H9 (cell line): ENCODE results near the gene NRBF2. TPM values are rescaled to one million over a fixed set of nuclear protein-coding genes. Genes with fewer than 3 reads are reported as not detected.

Experiments used
- DNase-seq: peaks from one replicate; pipeline ENCODE4 v3.0.0-alpha.2; 2017
- H2AFZ ChIP-seq: one replicate; pipeline ENCODE4 v1.6.1; 2013; ENCODE audit warnings: mild to moderate bottlenecking, low read length, control low read depth, moderate library complexity
- H2AK5ac ChIP-seq: 2 replicates; pipeline ENCODE4 v1.6.1; 2013; ENCODE audit warnings: low read length, control low read depth, mixed read lengths; ENCODE audit not compliant: insufficient read length
- H2BK120ac ChIP-seq: one replicate; pipeline ENCODE4 v1.6.1; 2013; ENCODE audit warnings: low read depth, mild to moderate bottlenecking, low read length, control low read depth, inconsistent platforms; ENCODE audit not compliant: poor library complexity, severe bottlenecking
- H2BK12ac ChIP-seq: 2 replicates; pipeline ENCODE4 v1.6.1; 2013; ENCODE audit warnings: low read length, control low read depth, mixed read lengths, low read depth; ENCODE audit not compliant: insufficient read length
- H2BK15ac ChIP-seq: 2 replicates; pipeline ENCODE4 v1.6.1; 2013; ENCODE audit warnings: low read depth, low read length, control low read depth
- H2BK20ac ChIP-seq: one replicate; pipeline ENCODE4 v1.6.1; 2013; ENCODE audit warnings: low read depth, mild to moderate bottlenecking, low read length, control low read depth, inconsistent platforms; ENCODE audit not compliant: poor library complexity, severe bottlenecking
- H2BK5ac ChIP-seq: 2 replicates; pipeline ENCODE4 v1.6.1; 2013; ENCODE audit warnings: low read length, control low read depth, mixed read lengths; ENCODE audit not compliant: insufficient read length
- H3K14ac ChIP-seq: 2 replicates; pipeline ENCODE4 v1.6.1; 2013; ENCODE audit warnings: low read length, control low read depth; ENCODE audit not compliant: insufficient read depth
- H3K18ac ChIP-seq: 2 replicates; pipeline ENCODE4 v1.6.1; 2013; ENCODE audit warnings: low read depth, mild to moderate bottlenecking, mixed read lengths, low read length, control low read depth; ENCODE audit not compliant: insufficient read length
- H3K23ac ChIP-seq: 2 replicates; pipeline ENCODE4 v1.6.1; 2013; ENCODE audit warnings: low read length, control low read depth, mixed read lengths, low read depth; ENCODE audit not compliant: insufficient read length
- H3K23me2 ChIP-seq: 2 replicates; pipeline ENCODE4 v1.6.1; 2013; ENCODE audit warnings: low read depth, mild to moderate bottlenecking, mixed read lengths, low read length, control low read depth; ENCODE audit not compliant: insufficient read length, poor library complexity, severe bottlenecking
- H3K27ac ChIP-seq: 2 replicates; pipeline ENCODE4 v1.5.1; 2013; ENCODE audit warnings: low read length, control low read depth, mixed read lengths, low read depth; ENCODE audit not compliant: insufficient read length
- H3K27me3 ChIP-seq: 2 replicates; pipeline ENCODE4 v1.6.1; 2013; ENCODE audit warnings: low read length, control low read depth, inconsistent platforms; ENCODE audit not compliant: insufficient read depth
- H3K4ac ChIP-seq: 2 replicates; pipeline ENCODE4 v1.6.1; 2013; ENCODE audit warnings: low read depth, mild to moderate bottlenecking, control low read depth, inconsistent platforms, low read length, moderate library complexity
- H3K4me1 ChIP-seq: 2 replicates; pipeline ENCODE4 v1.6.1; 2013; ENCODE audit warnings: low read length, control low read depth, inconsistent platforms; ENCODE audit not compliant: insufficient read depth
- H3K4me2 ChIP-seq: 2 replicates; pipeline ENCODE4 v1.6.1; 2013; ENCODE audit warnings: low read length, control low read depth, mixed read lengths; ENCODE audit not compliant: insufficient read length, insufficient read depth
- H3K56ac ChIP-seq: 2 replicates; pipeline ENCODE4 v1.6.1; 2013; ENCODE audit warnings: low read depth, mild to moderate bottlenecking, mixed read lengths, low read length, control low read depth; ENCODE audit not compliant: insufficient read length
- H3K79me1 ChIP-seq: 2 replicates; pipeline ENCODE4 v1.6.1; 2013; ENCODE audit warnings: low read depth, mild to moderate bottlenecking, moderate library complexity, low read length, control low read depth, inconsistent platforms; ENCODE audit not compliant: insufficient read depth, poor library complexity, severe bottlenecking
- H3K79me2 ChIP-seq: 2 replicates; pipeline ENCODE4 v1.6.1; 2013; ENCODE audit warnings: low read length, control low read depth, inconsistent platforms; ENCODE audit not compliant: insufficient read depth
- H3K9ac ChIP-seq: 2 replicates; pipeline ENCODE4 v1.6.1; 2013; ENCODE audit warnings: low read length, control low read depth, mixed read lengths; ENCODE audit not compliant: insufficient read length; ENCODE audit errors: extremely low read depth
- H3K9me3 ChIP-seq: one replicate; pipeline ENCODE4 v1.6.1; 2013; ENCODE audit warnings: low read depth, low read length, inconsistent platforms; ENCODE audit not compliant: control insufficient read depth
- H3T11ph ChIP-seq: one replicate; pipeline ENCODE4 v1.6.1; 2013; ENCODE audit warnings: mild to moderate bottlenecking, low read length, control low read depth, inconsistent platforms
- H4K20me1 ChIP-seq: one replicate; pipeline ENCODE4 v1.6.1; 2013; ENCODE audit not compliant: control insufficient read depth, insufficient read length, insufficient read depth
- H4K5ac ChIP-seq: 2 replicates; pipeline ENCODE4 v1.6.1; 2013; ENCODE audit warnings: low read depth, mild to moderate bottlenecking, mixed read lengths, low read length, control low read depth; ENCODE audit not compliant: insufficient read length
- H4K8ac ChIP-seq: replicated peaks from 2 replicates; pipeline ENCODE4 v1.6.1; 2013; ENCODE audit warnings: low read length, control low read depth, mixed read lengths, low read depth; ENCODE audit not compliant: insufficient read length
- H4K91ac ChIP-seq: 2 replicates; pipeline ENCODE4 v1.6.1; 2013; ENCODE audit warnings: low read depth, mild to moderate bottlenecking, moderate library complexity, mixed read lengths, low read length, control low read depth; ENCODE audit not compliant: insufficient read length
- H3K27ac Mint-ChIP-seq, 3 experiments: 2 replicates in 2 of 3; 3 replicates in 1 of 3; pipeline ENCODE4 v1.8.0; 2020 to 2021; ENCODE audit warnings: mixed read lengths in 3 of 3, mild to moderate bottlenecking in 1 of 3, moderate library complexity in 1 of 3
- H3K27me3 Mint-ChIP-seq: 2 replicates; pipeline ENCODE4 v1.8.0; 2021; ENCODE audit warnings: low read depth, mild to moderate bottlenecking, moderate library complexity, mixed read lengths
- H3K36me3 Mint-ChIP-seq, 3 experiments: 2 replicates in 2 of 3; 3 replicates in 1 of 3; pipeline ENCODE4 v1.8.0; 2020 to 2021; ENCODE audit warnings: low read depth in 3 of 3, mixed read lengths in 3 of 3; ENCODE audit not compliant: insufficient read depth in 1 of 3
- H3K4me1 Mint-ChIP-seq, 2 experiments: 2 replicates each; pipeline ENCODE4 v1.8.0; 2020; ENCODE audit warnings: mixed read lengths in 2 of 2
- H3K4me3 Mint-ChIP-seq, 2 experiments: 2 replicates in 1 of 2; 3 replicates in 1 of 2; pipeline ENCODE4 v1.8.0; 2020 to 2021; ENCODE audit warnings: mild to moderate bottlenecking in 2 of 2, mixed read lengths in 2 of 2, moderate library complexity in 1 of 2
- H3K9me3 Mint-ChIP-seq, 2 experiments: 2 replicates in 1 of 2; 3 replicates in 1 of 2; pipeline ENCODE4 v1.8.0; 2020; ENCODE audit warnings: mild to moderate bottlenecking in 2 of 2, mixed read lengths in 2 of 2, moderate library complexity in 1 of 2
- CTCF ChIP-seq: fragments of 200-600 bp; sonication (generic); conservative IDR thresholded peaks from 3 replicates; pipeline ENCODE4 v1.8.0; 2021; ENCODE audit warnings: antibody characterized with exemption, mild to moderate bottlenecking
- WGBS: extraction: QIAGEN DNeasy Blood & Tissue Kit; methylation state at CpG from one replicate; pipeline ENCODE4 v1.1.7; 2013; ENCODE audit warnings: missing lambda C conversion rate, low lambda C conversion rate, mixed read lengths; ENCODE audit not compliant: insufficient read length; ENCODE audit errors: extremely low coverage; 5-methylcytosine and 5-hydroxymethylcytosine counted together
- total RNA-seq: library from RNA; stranded (reverse); gene quantifications from 2 replicates; pipeline ENCODE4 v1.2.1, GENCODE V29; 2021

Gene NRBF2
- total RNA-seq, 1 experiment from 2014 or later, result 30.1 TPM

- no peak overlapping the region for H3K27ac ChIP-seq
- H3K27me3 Mint-ChIP-seq, result peaks cover 3% of the 10 kb centered on the region; the same call in 1 of the 2 replicates
- H3K9ac ChIP-seq, result peak overlapping the region; percentile 81
- H3K4me1 Mint-ChIP-seq, result peaks cover 20 to 23% of the 10 kb centered on the region in 2 experiments
- H4K91ac ChIP-seq, result no peak overlapping the region
- no peak for TF ChIP-seq CTCF
- peaks cover 14 to 16% of the 10 kb centered on the region in 2 experiments; a peak in 4 of 5 replicates for H3K9me3 Mint-ChIP-seq
- no peak overlapping the region for H4K5ac ChIP-seq
- peak overlapping the region; percentile 68 for H3K14ac ChIP-seq
- H4K20me1 ChIP-seq, result no peaks in the 10 kb centered on the region
- peaks cover 0 to 17% (median 8%) of the 10 kb centered on the region in 3 experiments; a peak in 5 of 7 replicates for H3K36me3 Mint-ChIP-seq
- peak overlapping the region; percentile 34 for H3K18ac ChIP-seq
- no peak overlapping the region for H3K4ac ChIP-seq
- no peak overlapping the region for H2BK12ac ChIP-seq
- no peaks in the 10 kb centered on the region for H3K9me3 ChIP-seq
- H4K8ac ChIP-seq, result no peak overlapping the region
- H3K4me1 ChIP-seq, result no peaks in the 10 kb centered on the region; the same call in 1 of the 2 replicates
- peak overlapping the region; percentile 8 to 66 (median 53); a peak in 4 of 7 replicates for H3K27ac Mint-ChIP-seq
- no CpG with 5 or more reads among the region's 9 CpGs for WGBS
- no peak overlapping the region for H2BK20ac ChIP-seq
- no peak overlapping the region for H2BK5ac ChIP-seq
- H3K23ac ChIP-seq, result no peak overlapping the region
- H2AK5ac ChIP-seq, result no peak overlapping the region
- H2BK15ac ChIP-seq, result no peak overlapping the region
- H2BK120ac ChIP-seq, result no peak overlapping the region
- no peak overlapping the region for H3K56ac ChIP-seq
- H2AFZ ChIP-seq, result no peak overlapping the region
- H3K4me2 ChIP-seq, result peak overlapping the region; percentile 80
- no peaks in the 10 kb centered on the region for H3K79me1 ChIP-seq
- H3K4me3 Mint-ChIP-seq, result peak overlapping the region; percentile 82 to 87
- H3K27me3 ChIP-seq, result no peaks in the 10 kb centered on the region
- DNase-seq, result no peak
- peaks cover 30% of the 10 kb centered on the region for H3K79me2 ChIP-seq
- H3K23me2 ChIP-seq, result peaks cover 6% of the 10 kb centered on the region
- H3T11ph ChIP-seq, result no peak overlapping the region
Observed at GRCh38 chr10:63133821-63134557, 861 bp downstream of the NRBF2 start.
